Tibial artery (tissue), 4 donors: Measurements from ENCODE around the gene METTL13.

ENCODE experiments used
- DNase-seq, 2 donors: peaks; one replicate each; pipeline ENCODE4 v3.0.0-alpha.2; 2019
- H3K27ac ChIP-seq, 2 donors: fragments of 200-600 bp; sonication (generic) in 1 of 2; 1 replicate in 1 of 2; 2 replicates in 1 of 2; pipeline ENCODE4 v1.5.1; 2018 to 2019; ENCODE audit warnings: mild to moderate bottlenecking in 1 of 2
- H3K27me3 ChIP-seq, 2 donors: fragments of 200-600 bp; sonication (generic) in 1 of 2; one replicate each; pipeline versions ENCODE4 v1.5.1 to v1.6.0; 2016 to 2019
- H3K36me3 ChIP-seq, 3 donors: fragments of 200-600 bp; sonication (generic) in 2 of 3; one replicate each; pipeline ENCODE4 v1.5.1; 2016 to 2019; ENCODE audit warnings: mild to moderate bottlenecking in 2 of 3
- H3K4me1 ChIP-seq, 4 donors: fragments of 200-600 bp; sonication (generic) in 2 of 4; 1 replicate in 3 of 4; 2 replicates in 1 of 4; pipeline ENCODE4 v1.5.1; 2016 to 2019
- H3K4me3 ChIP-seq, 2 donors: fragments of 200-600 bp; sonication (generic) in 1 of 2; 1 replicate in 1 of 2; 2 replicates in 1 of 2; pipeline ENCODE4 v1.5.1; 2018 to 2019; ENCODE audit warnings: mild to moderate bottlenecking in 2 of 2
- H3K9me3 ChIP-seq, 3 donors: fragments of 200-600 bp; sonication (generic) in 1 of 3; one replicate each; pipeline ENCODE4 v1.5.1; 2016 to 2019
- CTCF ChIP-seq, 2 experiments: fragments of 200-600 bp in 1 of 2; fragments of 450-650 bp in 1 of 2; IDR thresholded peaks; one replicate each; pipeline ENCODE4 v1.5.1; 2017 to 2019; ENCODE audit warnings: antibody characterized with exemption in 2 of 2, mild to moderate bottlenecking in 1 of 2, moderate library complexity in 1 of 2
- intact Hi-C: fragments of 100-400 bp; cut with DNase I; formaldehyde crosslinking; loops from one replicate; pipeline ENCODE4 v1.15.0; 2023; ENCODE audit warnings: low total_unique reads

METTL13 gene

GRCh38 chr1:171828794-171829193 is 47.3 kb downstream of the METTL13 start:
- no peak for TF ChIP-seq CTCF (IDR thresholded peaks at IDR 0.05)
- peaks cover 0 to 7% (median 0%) of the 10 kb centered on the region in 3 donors for H3K9me3 ChIP-seq
- no peaks in the 10 kb centered on the region for H3K36me3 ChIP-seq
- intact Hi-C loops: no loop called here
- DNase-seq: no peak
- no peaks in the 10 kb centered on the region for H3K27me3 ChIP-seq
- H3K4me1 ChIP-seq: no peaks in the 10 kb centered on the region
- no peak overlapping the region for H3K4me3 ChIP-seq
- no peak overlapping the region for H3K27ac ChIP-seq

GRCh38 chr1:171833091-171833825 is 51.8 kb downstream of the METTL13 start:
- no peak overlapping the region for H3K27ac ChIP-seq
- intact Hi-C loops: no loop called here
- DNase-seq: no peak
- H3K36me3 ChIP-seq: no peaks in the 10 kb centered on the region
- no peaks in the 10 kb centered on the region for H3K4me1 ChIP-seq
- TF ChIP-seq CTCF (IDR thresholded peaks at IDR 0.05): no peak
- H3K27me3 ChIP-seq: no peaks in the 10 kb centered on the region
- H3K4me3 ChIP-seq: no peak overlapping the region
- H3K9me3 ChIP-seq: no peaks in the 10 kb centered on the region

GRCh38 chr1:171834821-171835220 is 53.4 kb downstream of the METTL13 start:
- Histone ChIP-seq H3K9me3 (no peaks in the 10 kb centered on the region), H3K27me3 (no peaks in the 10 kb centered on the region), H3K4me3 (no peak overlapping the region), H3K4me1 (no peaks in the 10 kb centered on the region), H3K36me3 (no peaks in the 10 kb centered on the region), H3K27ac (no peak overlapping the region)
- TF ChIP-seq CTCF (IDR thresholded peaks at IDR 0.05): no peak
- no peak for DNase-seq
- intact Hi-C loops: no loop called here

GRCh38 chr1:171835891-171836290 is 54.4 kb downstream of the METTL13 start:
- H3K27me3 ChIP-seq: no peaks in the 10 kb centered on the region
- H3K4me3 ChIP-seq: no peak overlapping the region
- no peak overlapping the region for H3K27ac ChIP-seq
- DNase-seq: no peak
- no peaks in the 10 kb centered on the region for H3K36me3 ChIP-seq
- H3K4me1 ChIP-seq: no peaks in the 10 kb centered on the region
- peaks cover 0 to 2% (median 0%) of the 10 kb centered on the region in 3 donors for H3K9me3 ChIP-seq
- TF ChIP-seq CTCF (IDR thresholded peaks at IDR 0.05): no peak
- intact Hi-C loops: no loop called here

GRCh38 chr1:171841050-171841910 is 59.8 kb downstream of the METTL13 start, which contains the start of gene DNM3:
DNM3 (plus strand) TSS chr1:171841498; CDS start chr1:171841657, 159 bp downstream.
- Histone ChIP-seq H3K36me3 (no peaks in the 10 kb centered on the region), H3K4me1 (peaks cover 0 to 14% (median 8%) of the 10 kb centered on the region in 4 donors), H3K27ac (peak within 1 kb of the TSS; percentile 64 to 74), H3K9me3 (peaks cover 0 to 7% (median 0%) of the 10 kb centered on the region in 3 donors), H3K27me3 (no peaks in the 10 kb centered on the region), H3K4me3 (peak within 1 kb of the TSS; percentile 64 to 92)
- peak; percentile 68 to 90 for DNase-seq
- intact Hi-C loops: no loop called here
- no peak for TF ChIP-seq CTCF (IDR thresholded peaks at IDR 0.05)
